K562 (cell line): Measurements from ENCODE around the gene KIF12. TPM values are rescaled to one million over a fixed set of nuclear protein-coding genes. Genes with fewer than 3 reads are reported as not detected.
"Not testable (repeated sequence)": the region's sequence is repeated elsewhere in the genome, so short reads cannot be mapped to it uniquely, and the experiment has no call there.

ENCODE experiments used
- ATAC-seq: fragments of 200-7000 bp; cut with Tn5 transposase; 3 replicates; pipeline ENCODE4 v1.9.1; 2020; ENCODE audit warnings: moderate library complexity
- BruUV-seq: library from RNA; stranded (reverse); fragments of 400-500 nt; replicated peaks from 2 replicates; lab custom pipeline; 2021; lab: Mats Ljungman, UMichigan
- CTCF ChIA-PET: fragments of 300-600 bp; formaldehyde crosslinking; extraction: SDS; loops from one replicate; lab custom pipeline; 2021; ENCODE audit warnings: low intra/inter-chr PET ratio; lab: Yijun Ruan, JAX
- POLR2A ChIA-PET: fragments of 300-600, 350-650 bp; sonication (Branson Sonifier 250); formaldehyde crosslinking; extraction: SDS; loops from one replicate; lab custom pipeline; 2021; ENCODE audit warnings: antibody characterized with exemption, inconsistent platforms; lab: Yijun Ruan, JAX
- DNase-seq, 4 experiments: peaks; one replicate each; pipeline versions ENCODE4 v3.0.0 to v3.0.0-alpha.2; 2011 to 2018; ENCODE audit warnings: low spot score in 3 of 4, mixed read lengths in 3 of 4; ENCODE audit errors: extremely low read depth in 1 of 4
- FAIRE-seq: peaks from 2 replicates; lab custom pipeline; 2011; peaks lifted over from hg19 to GRCh38; lab: Jason Lieb, UNC
- H2AFZ ChIP-seq: 2 replicates; pipeline ENCODE4 v1.6.0; 2011; ENCODE audit warnings: low read depth, low read length, control low read depth, inconsistent platforms
- H3K27ac ChIP-seq: fragments of 200-600 bp; 3 replicates; pipeline ENCODE4 v1.8.0; 2011; ENCODE audit warnings: low read depth, mild to moderate bottlenecking, control low read depth, inconsistent platforms, low read length, moderate library complexity, mixed read lengths; ENCODE audit errors: extremely low read depth
- H3K27me3 ChIP-seq, 2 experiments: fragments of 300-600 bp in 1 of 2; 2 replicates in 1 of 2; 3 replicates in 1 of 2; pipeline versions ENCODE4 v1.6.0 to v1.8.0; 2011; ENCODE audit warnings: inconsistent platforms in 2 of 2, low read length in 2 of 2, mild to moderate bottlenecking in 1 of 2, mixed read lengths in 1 of 2, moderate library complexity in 1 of 2; ENCODE audit not compliant: control insufficient read depth in 2 of 2, insufficient read depth in 2 of 2
- H3K36me3 ChIP-seq: fragments of 300-600 bp; 3 replicates; pipeline ENCODE4 v1.8.0; 2011; ENCODE audit warnings: mild to moderate bottlenecking, low read length, inconsistent platforms; ENCODE audit not compliant: control insufficient read depth, insufficient read depth
- H3K4me1 ChIP-seq, 2 experiments: fragments of 200-600 bp in 1 of 2; replicated peaks in 1 of 2; 2 replicates in 1 of 2; 3 replicates in 1 of 2; pipeline versions ENCODE4 v1.5.1 to v1.8.0; 2011; ENCODE audit warnings: inconsistent platforms in 2 of 2, low read length in 2 of 2, mild to moderate bottlenecking in 1 of 2, mixed read lengths in 1 of 2, moderate library complexity in 1 of 2; ENCODE audit not compliant: control insufficient read depth in 2 of 2, insufficient read depth in 2 of 2
- H3K4me2 ChIP-seq: 2 replicates; pipeline ENCODE4 v1.6.1; 2011; ENCODE audit warnings: low read length, control low read depth, inconsistent platforms, mixed read lengths; ENCODE audit not compliant: insufficient read depth
- H3K4me3 ChIP-seq: fragments of 200-600 bp; sonication (generic), shearing (Covaris generic); 2 replicates; pipeline ENCODE4 v1.5.1; 2016; ENCODE audit warnings: control low read depth, inconsistent platforms
- H3K79me2 ChIP-seq: fragments of 200-600 bp; 3 replicates; pipeline ENCODE4 v1.8.0; 2011; ENCODE audit warnings: low read length, inconsistent platforms; ENCODE audit not compliant: control insufficient read depth, insufficient read depth
- H3K9ac ChIP-seq, 2 experiments: 2 replicates each; pipeline versions ENCODE4 v1.6.0 to v1.6.1; 2011; ENCODE audit warnings: low read depth in 2 of 2, low read length in 2 of 2, control low read depth in 1 of 2, inconsistent platforms in 1 of 2, mild to moderate bottlenecking in 1 of 2, mixed read lengths in 1 of 2; ENCODE audit not compliant: insufficient read depth in 1 of 2
- H3K9me1 ChIP-seq: one replicate; pipeline ENCODE4 v1.6.0; 2011; ENCODE audit warnings: inconsistent platforms, mild to moderate bottlenecking, low read length, moderate library complexity; ENCODE audit not compliant: control insufficient read depth, insufficient read depth
- H3K9me3 ChIP-seq: replicated peaks from 2 replicates; pipeline ENCODE4 v1.5.1; 2011; ENCODE audit warnings: low read depth, low read length, inconsistent platforms; ENCODE audit not compliant: control insufficient read depth, insufficient read depth
- H4K20me1 ChIP-seq: replicated peaks from 2 replicates; pipeline ENCODE4 v1.6.1; 2011; ENCODE audit warnings: low read length, inconsistent platforms, mixed read lengths; ENCODE audit not compliant: control insufficient read depth, insufficient read depth
- ARNT ChIP-seq, 2 experiments: fragments of 450-650 bp; IDR thresholded peaks; 2 replicates each; pipeline ENCODE4 v1.6.1; 2016; ENCODE audit warnings: mild to moderate bottlenecking in 1 of 2
- NR2C1 ChIP-seq, 2 experiments: fragments of 450-650 bp; IDR thresholded peaks; 2 replicates each; pipeline ENCODE4 v1.6.1; 2017; ENCODE audit warnings: mild to moderate bottlenecking in 2 of 2, antibody characterized with exemption in 1 of 2, inconsistent platforms in 1 of 2, missing compliant biosample characterization in 1 of 2, missing genetic modification characterization in 1 of 2
- NRF1 ChIP-seq, 2 experiments: fragments of 450-650 bp; IDR thresholded peaks in 1 of 2; conservative IDR thresholded peaks in 1 of 2; 2 replicates each; pipeline ENCODE4 v1.6.1; 2014; ENCODE audit warnings: mild to moderate bottlenecking in 2 of 2
- RB1 ChIP-seq: fragments of 450-650 bp; IDR thresholded peaks from 2 replicates; pipeline ENCODE4 v1.6.1; 2017; ENCODE audit warnings: low read depth, mild to moderate bottlenecking
- TEAD2 ChIP-seq: fragments of 450-650 bp; IDR thresholded peaks from 2 replicates; pipeline ENCODE4 v1.6.1; 2016; ENCODE audit warnings: missing genetic modification characterization, control low read depth, missing compliant biosample characterization
- WGBS: fragments of 100-300 bp; shearing (Covaris generic); methylation state at CpG from one replicate; pipeline ENCODE4 v1.1.6; 2016; ENCODE audit warnings: low coverage, mixed read lengths; ENCODE audit not compliant: insufficient coverage; ENCODE audit errors: missing lambda C conversion rate; 5-methylcytosine and 5-hydroxymethylcytosine counted together
- in situ Hi-C: fragments of 300-500 bp; cut with MboI; formaldehyde crosslinking; loops from 4 replicates; pipeline ENCODE4 v1.15.0; 2018; ENCODE audit warnings: inconsistent platforms, mixed read lengths
- intact Hi-C: fragments of 100-400 bp; cut with micrococcal nuclease; formaldehyde crosslinking; loops from 2 replicates; pipeline ENCODE4 v1.14.2; 2022
- polyA plus RNA-seq, 8 experiments: library from polyadenylated mRNA; depleted of rRNA in 4 of 8; stranded (reverse) in 5 of 8; unstranded in 3 of 8; fragments of >200 nt; fragmentation: Nextera tagmentation in 2 of 8; fragmentation: Illumina TruSeq in 1 of 8; extraction: Ambion mirVana in 2 of 8; extraction: Trizol in 1 of 8; gene quantifications; 2 replicates each; pipeline versions ENCODE4 v1.2.1 to v1.2.3, GENCODE V29; 2011 to 2014; ENCODE audit warnings: inconsistent platforms in 1 of 8, missing spikeins in 1 of 8
- total RNA-seq, 7 experiments: library from RNA; depleted of rRNA in 6 of 7; stranded (reverse); fragments of >200 nt in 6 of 7; fragmentation: Illumina TruSeq in 2 of 7; extraction: Trizol in 2 of 7; gene quantifications; 2 replicates each; pipeline versions ENCODE4 v1.2.1 to v1.2.3, GENCODE V29; 2011 to 2021; ENCODE audit warnings: low replicate concordance in 1 of 7
- TF ChIP-seq, protein P1 (sequence below): fragments of 450-650 bp; formaldehyde crosslinking; IDR thresholded peaks from 2 replicates; pipeline ENCODE4 v1.4.0; 2022; ENCODE audit warnings: missing genetic modification characterization
- TF ChIP-seq, protein P2 (sequence below), 2 experiments: fragments of 250-450 bp in 1 of 2; fragments of 450-650 bp in 1 of 2; sonication (Bioruptor Pico) in 1 of 2; IDR thresholded peaks; 2 replicates each; pipeline versions ENCODE4 v1.6.1 to v1.8.0; 2016 to 2021; ENCODE audit warnings: mild to moderate bottlenecking in 2 of 2, moderate library complexity in 2 of 2, missing compliant biosample characterization in 1 of 2, missing genetic modification characterization in 1 of 2
- TF ChIP-seq, protein P3 (sequence below), 2 experiments: IDR thresholded peaks; 2 replicates each; pipeline ENCODE4 v1.6.1; 2012; ENCODE audit warnings: improper control_type of control experiment in 2 of 2, low read depth in 2 of 2, low read length in 2 of 2, borderline replicate concordance in 1 of 2

Gene KIF12
- total and polyA plus RNA-seq, 9 of the 15 experiments (the other 6 are each of a cell fraction or from before 2014, with no cell fraction given), result not detected

DNA sequence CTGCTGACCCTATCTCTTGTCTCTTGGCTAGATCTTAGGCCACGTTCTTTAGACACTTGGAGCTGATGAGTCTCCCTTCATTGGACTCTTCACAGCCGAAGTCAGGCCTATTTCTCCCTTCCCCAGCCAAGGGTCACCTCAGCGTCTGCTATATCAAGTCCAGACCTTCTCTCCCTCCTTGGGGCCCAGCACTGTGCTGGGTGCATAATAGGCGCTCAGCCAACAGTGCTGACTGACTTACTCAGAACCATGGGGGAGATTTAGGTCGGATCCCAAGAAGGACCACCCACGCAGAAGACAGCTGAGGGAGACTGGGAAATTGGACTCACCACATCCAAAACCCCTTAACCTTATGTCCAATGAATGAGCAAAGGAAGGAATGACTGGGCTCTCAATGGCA lies 15.4 kb downstream of the KIF12 start:
- TF ChIP-seq NR2C1 (IDR thresholded peaks at IDR 0.05) (no peak), NR2C1 (tag; IDR thresholded peaks at IDR 0.05) (no peak), TEAD2 (tag) (no peak), ARNT (IDR thresholded peaks at IDR 0.05) (no peak), RB1 (no peak), NRF1 (conservative IDR thresholded peaks at IDR 0.05 in 1 of 2, IDR thresholded peaks at IDR 0.05 in 1 of 2) (no peak)
- TF ChIP-seq, protein P1, sequence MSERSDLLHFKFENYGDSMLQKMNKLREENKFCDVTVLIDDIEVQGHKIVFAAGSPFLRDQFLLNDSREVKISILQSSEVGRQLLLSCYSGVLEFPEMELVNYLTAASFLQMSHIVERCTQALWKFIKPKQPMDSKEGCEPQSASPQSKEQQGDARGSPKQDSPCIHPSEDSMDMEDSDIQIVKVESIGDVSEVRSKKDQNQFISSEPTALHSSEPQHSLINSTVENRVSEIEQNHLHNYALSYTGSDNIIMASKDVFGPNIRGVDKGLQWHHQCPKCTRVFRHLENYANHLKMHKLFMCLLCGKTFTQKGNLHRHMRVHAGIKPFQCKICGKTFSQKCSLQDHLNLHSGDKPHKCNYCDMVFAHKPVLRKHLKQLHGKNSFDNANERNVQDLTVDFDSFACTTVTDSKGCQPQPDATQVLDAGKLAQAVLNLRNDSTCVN (CRISPR knock-in tag), result no peak
- TF ChIP-seq, protein P2, sequence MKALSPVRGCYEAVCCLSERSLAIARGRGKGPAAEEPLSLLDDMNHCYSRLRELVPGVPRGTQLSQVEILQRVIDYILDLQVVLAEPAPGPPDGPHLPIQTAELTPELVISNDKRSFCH (CRISPR knock-in tag; IDR thresholded peaks at IDR 0.05), result no peak
- TF ChIP-seq, protein P2 (tag; IDR thresholded peaks at IDR 0.05), result no peak
- TF ChIP-seq, protein P3, sequence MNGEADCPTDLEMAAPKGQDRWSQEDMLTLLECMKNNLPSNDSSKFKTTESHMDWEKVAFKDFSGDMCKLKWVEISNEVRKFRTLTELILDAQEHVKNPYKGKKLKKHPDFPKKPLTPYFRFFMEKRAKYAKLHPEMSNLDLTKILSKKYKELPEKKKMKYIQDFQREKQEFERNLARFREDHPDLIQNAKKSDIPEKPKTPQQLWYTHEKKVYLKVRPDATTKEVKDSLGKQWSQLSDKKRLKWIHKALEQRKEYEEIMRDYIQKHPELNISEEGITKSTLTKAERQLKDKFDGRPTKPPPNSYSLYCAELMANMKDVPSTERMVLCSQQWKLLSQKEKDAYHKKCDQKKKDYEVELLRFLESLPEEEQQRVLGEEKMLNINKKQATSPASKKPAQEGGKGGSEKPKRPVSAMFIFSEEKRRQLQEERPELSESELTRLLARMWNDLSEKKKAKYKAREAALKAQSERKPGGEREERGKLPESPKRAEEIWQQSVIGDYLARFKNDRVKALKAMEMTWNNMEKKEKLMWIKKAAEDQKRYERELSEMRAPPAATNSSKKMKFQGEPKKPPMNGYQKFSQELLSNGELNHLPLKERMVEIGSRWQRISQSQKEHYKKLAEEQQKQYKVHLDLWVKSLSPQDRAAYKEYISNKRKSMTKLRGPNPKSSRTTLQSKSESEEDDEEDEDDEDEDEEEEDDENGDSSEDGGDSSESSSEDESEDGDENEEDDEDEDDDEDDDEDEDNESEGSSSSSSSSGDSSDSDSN (IDR thresholded peaks at IDR 0.05; ENCODE audit: borderline replicate concordance in 1 of 2, low read depth in 2 of 2, low read length in 2 of 2), result no peak
- no peak overlapping the region for H3K27ac ChIP-seq
- ChIA-PET CTCF (no interaction called here), POLR2A (no interaction called here)
- H3K9me1 ChIP-seq, result no peaks in the 10 kb centered on the region
- H3K4me3 ChIP-seq, result no peak overlapping the region
- H3K36me3 ChIP-seq, result no peaks in the 10 kb centered on the region
- intact Hi-C loops, result no loop called here
- DNase-seq (no peak), FAIRE-seq (no peak), ATAC-seq (no peak)
- H3K79me2 ChIP-seq, result no peaks in the 10 kb centered on the region
- H3K4me1 ChIP-seq, result no peaks in the 10 kb centered on the region; a peak in 2 of 5 replicates
- H3K27me3 ChIP-seq, result peaks cover 7 to 51% of the 10 kb centered on the region in 2 experiments; a peak in 4 of 5 replicates
- H4K20me1 ChIP-seq, result no peaks in the 10 kb centered on the region
- no peak overlapping the region for H2AFZ ChIP-seq
- H3K9me3 ChIP-seq, result no peaks in the 10 kb centered on the region
- 5% methylated on average over 6 of the region's 6 CpGs for WGBS
- no peak overlapping the region for H3K9ac ChIP-seq
- BruUV-seq, result no TSS peak
- H3K4me2 ChIP-seq, result no peak overlapping the region
- in situ Hi-C loops, result loop anchor here (10.0 kb wide), 1 partner anchor 201 kb away; no protein-coding TSS in a partner anchor

DNA sequence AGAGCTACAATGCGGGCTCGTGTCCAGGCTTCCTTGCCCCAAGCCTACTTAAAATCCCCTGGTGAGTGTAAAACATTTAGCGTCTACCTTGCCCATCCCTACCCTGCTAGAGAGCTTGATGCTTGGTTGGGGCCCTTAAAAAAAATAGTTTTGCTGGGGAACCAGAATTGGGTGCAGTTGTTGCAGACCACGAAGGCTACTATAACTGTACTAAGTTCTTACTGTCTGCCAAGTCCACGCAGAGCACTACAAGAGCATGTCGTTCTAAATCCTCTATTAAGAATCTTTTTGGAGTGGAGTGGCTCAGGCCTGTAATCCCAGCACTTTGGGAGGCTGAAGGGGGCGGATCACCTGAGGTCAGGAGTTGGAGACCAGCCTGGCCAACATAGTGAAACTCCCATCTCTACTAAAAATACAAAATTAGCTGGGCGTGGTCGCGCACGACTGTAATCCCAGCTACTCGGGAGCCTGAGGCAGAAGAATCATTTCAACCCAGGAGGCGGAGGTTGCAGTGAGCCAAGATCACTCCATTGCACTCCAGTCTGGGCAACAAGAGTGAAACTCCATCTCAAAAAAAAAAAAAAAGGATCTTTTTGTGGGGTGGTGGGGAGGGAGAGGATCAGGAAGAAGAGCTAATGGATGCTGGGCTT lies 16.2 kb downstream of the KIF12 start:
- in situ Hi-C loops, result loop anchor here (10.0 kb wide), 1 partner anchor 202 kb away; no protein-coding TSS in a partner anchor
- 7% methylated on average over 13 of the region's 13 CpGs for WGBS
- FAIRE-seq, H3K27ac ChIP-seq, H3K4me3 ChIP-seq, H2AFZ ChIP-seq, H3K9ac ChIP-seq, CTCF ChIA-PET, H3K36me3 ChIP-seq, H3K9me1 ChIP-seq, H3K4me2 ChIP-seq, H3K9me3 ChIP-seq, BruUV-seq, H3K79me2 ChIP-seq, H4K20me1 ChIP-seq, DNase-seq, ATAC-seq, H3K4me1 ChIP-seq: not testable (repeated sequence)
- POLR2A ChIA-PET, result interaction anchor here (0.7 to 1.3 kb wide), 2 partner anchors 120 to 208 kb away, joined by 3 to 4 read pairs; no protein-coding TSS in a partner anchor
- H3K27me3 ChIP-seq, result peaks cover 7 to 53% of the 10 kb centered on the region in 2 experiments; a peak in 4 of 5 replicates
- intact Hi-C loops, result loop anchor here (1.0 kb wide), 1 partner anchor 208 kb away; no protein-coding TSS in a partner anchor
